ENCODE results near the gene SVIL. TPM values are rescaled to one million over a fixed set of nuclear protein-coding genes. Genes with fewer than 3 reads are reported as not detected.
"Not testable (repeated sequence)": the region's sequence is repeated elsewhere in the genome, so short reads cannot be mapped to it uniquely, and the experiment has no call there.

The SVIL gene
- polyA plus RNA-seq, 1 experiment, result 5.7 TPM

- ChIA-PET POLR2A (no interaction called here), CTCF (interaction anchor here (0.6 to 4.0 kb wide), 9 partner anchors 10 to 802 kb away, joined by 3 to 36 read pairs (median 5); no protein-coding TSS in a partner anchor)
- no peak for DNase-seq (ENCODE audit: low read depth)
- H3K36me3 ChIP-seq (ENCODE audit: control insufficient read depth, insufficient read depth, low read length), result no peaks in the 10 kb centered on the region
- no peaks in the 10 kb centered on the region for H3K27me3 ChIP-seq (ENCODE audit: control insufficient read depth, insufficient read depth, low read length)
- no peak overlapping the region for H3K4me3 ChIP-seq (ENCODE audit: low read depth, low read length)
- TF ChIP-seq, protein P1, sequence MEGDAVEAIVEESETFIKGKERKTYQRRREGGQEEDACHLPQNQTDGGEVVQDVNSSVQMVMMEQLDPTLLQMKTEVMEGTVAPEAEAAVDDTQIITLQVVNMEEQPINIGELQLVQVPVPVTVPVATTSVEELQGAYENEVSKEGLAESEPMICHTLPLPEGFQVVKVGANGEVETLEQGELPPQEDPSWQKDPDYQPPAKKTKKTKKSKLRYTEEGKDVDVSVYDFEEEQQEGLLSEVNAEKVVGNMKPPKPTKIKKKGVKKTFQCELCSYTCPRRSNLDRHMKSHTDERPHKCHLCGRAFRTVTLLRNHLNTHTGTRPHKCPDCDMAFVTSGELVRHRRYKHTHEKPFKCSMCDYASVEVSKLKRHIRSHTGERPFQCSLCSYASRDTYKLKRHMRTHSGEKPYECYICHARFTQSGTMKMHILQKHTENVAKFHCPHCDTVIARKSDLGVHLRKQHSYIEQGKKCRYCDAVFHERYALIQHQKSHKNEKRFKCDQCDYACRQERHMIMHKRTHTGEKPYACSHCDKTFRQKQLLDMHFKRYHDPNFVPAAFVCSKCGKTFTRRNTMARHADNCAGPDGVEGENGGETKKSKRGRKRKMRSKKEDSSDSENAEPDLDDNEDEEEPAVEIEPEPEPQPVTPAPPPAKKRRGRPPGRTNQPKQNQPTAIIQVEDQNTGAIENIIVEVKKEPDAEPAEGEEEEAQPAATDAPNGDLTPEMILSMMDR (IDR thresholded peaks at IDR 0.05; ENCODE audit: insufficient read depth, low read depth, low read length), result no peak
Measured at GRCh38 chr10:29514306-29514705, 120.5 kb downstream of the SVIL start.

- TF ChIP-seq, protein P1 (IDR thresholded peaks at IDR 0.05; ENCODE audit: insufficient read depth, low read depth, low read length), result no peak
- H3K4me3 ChIP-seq (ENCODE audit: low read depth, low read length), result no peak overlapping the region
- ChIA-PET POLR2A (no interaction called here), CTCF (interaction anchor here (0.8 to 4.0 kb wide), 12 partner anchors 9 to 127 kb away, joined by 3 to 36 read pairs (median 4); no protein-coding TSS in a partner anchor)
- no peaks in the 10 kb centered on the region for H3K27me3 ChIP-seq (ENCODE audit: control insufficient read depth, insufficient read depth, low read length)
- no peaks in the 10 kb centered on the region for H3K36me3 ChIP-seq (ENCODE audit: control insufficient read depth, insufficient read depth, low read length)
- DNase-seq (ENCODE audit: low read depth), result no peak
Measured at GRCh38 chr10:29512425-29512974, 122.3 kb downstream of the SVIL start.

GRCh38 chr10:29511806-29512205 lies 123.0 kb downstream of the SVIL start:
- H3K36me3 ChIP-seq (ENCODE audit: control insufficient read depth, insufficient read depth, low read length); DNase-seq (ENCODE audit: low read depth); POLR2A ChIA-PET; H3K27me3 ChIP-seq (ENCODE audit: control insufficient read depth, insufficient read depth, low read length); H3K4me3 ChIP-seq (ENCODE audit: low read depth, low read length): not testable (repeated sequence)
- CTCF ChIA-PET, result interaction anchor here (0.8 to 4.0 kb wide), 8 partner anchors 9 to 126 kb away, joined by 3 to 36 read pairs (median 9); no protein-coding TSS in a partner anchor

DNA sequence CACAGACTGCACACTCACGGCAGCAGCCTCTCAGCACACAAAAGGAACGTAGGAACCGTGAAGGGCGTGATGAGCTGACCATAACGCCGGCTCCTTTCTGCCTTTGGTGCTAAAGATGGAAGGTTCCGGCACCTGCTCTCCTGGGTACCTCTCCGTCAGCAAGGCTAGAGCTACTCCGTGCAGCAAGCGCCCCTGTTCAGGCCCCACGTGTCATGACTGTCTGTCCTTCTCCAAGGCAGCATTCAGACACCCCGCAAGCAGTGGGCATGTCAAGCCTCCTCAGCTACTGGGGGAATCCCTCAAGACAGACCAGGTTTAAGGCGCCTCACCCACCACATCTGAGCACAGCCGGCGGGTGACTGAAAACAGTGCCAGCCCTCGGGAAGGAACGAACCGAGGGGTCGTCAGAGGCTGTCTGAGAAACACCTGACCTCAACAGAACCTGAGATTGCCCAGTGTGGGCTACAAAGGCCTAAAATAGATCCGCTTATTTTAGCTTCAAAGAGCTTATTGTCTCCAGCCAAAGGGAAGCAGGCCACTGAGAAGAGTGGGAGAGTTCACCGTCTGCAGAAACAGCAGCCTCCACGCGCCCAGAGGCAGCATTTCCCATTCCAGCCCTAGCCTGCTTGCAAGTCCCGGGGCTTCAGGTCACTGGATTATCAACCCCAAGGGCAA lies 124.2 kb downstream of the SVIL start:
- H3K27me3 ChIP-seq (ENCODE audit: control insufficient read depth, insufficient read depth, low read length); POLR2A ChIA-PET; H3K4me3 ChIP-seq (ENCODE audit: low read depth, low read length); DNase-seq (ENCODE audit: low read depth); H3K36me3 ChIP-seq (ENCODE audit: control insufficient read depth, insufficient read depth, low read length): not testable (repeated sequence)
- CTCF ChIA-PET, result interaction anchor here (1.1 to 1.6 kb wide), 2 partner anchors 25 to 62 kb away, joined by 3 to 7 read pairs; no protein-coding TSS in a partner anchor

DNA sequence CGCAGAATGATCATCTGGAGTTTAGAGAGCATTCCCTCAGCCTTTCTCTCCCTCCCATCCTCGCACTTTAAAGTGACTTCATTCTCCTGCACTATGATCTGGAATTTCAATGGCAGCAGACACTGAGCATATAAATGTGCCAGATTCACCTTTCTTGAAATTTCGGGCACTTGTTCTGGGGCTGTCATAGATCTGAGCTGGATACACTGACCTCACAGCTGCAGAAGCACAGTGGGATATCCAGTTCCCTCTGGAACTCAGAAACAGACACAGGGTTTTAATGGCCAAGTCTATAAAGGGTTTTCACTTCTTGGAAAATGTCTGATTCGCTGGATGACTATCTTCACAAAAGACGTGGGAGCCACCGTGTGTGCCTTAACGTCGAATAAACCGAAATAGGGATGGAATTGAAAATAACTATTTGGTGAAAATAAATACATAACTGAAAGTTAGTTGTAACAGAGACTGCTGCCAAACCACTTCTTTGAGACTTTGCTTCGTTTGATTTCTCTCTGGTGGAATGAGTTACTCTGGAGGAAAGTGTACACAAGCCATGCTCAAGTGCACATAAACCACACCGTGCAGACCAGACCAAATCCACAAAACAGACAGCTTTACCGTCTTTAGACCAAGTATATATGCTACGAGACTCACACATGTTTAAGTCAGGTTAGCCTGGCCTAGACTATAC lies 126.1 kb downstream of the SVIL start:
- POLR2A ChIA-PET, result no interaction called here
- Histone ChIP-seq H3K36me3 (ENCODE audit: control insufficient read depth, insufficient read depth, low read length) (no peaks in the 10 kb centered on the region), H3K27me3 (ENCODE audit: control insufficient read depth, insufficient read depth, low read length) (no peaks in the 10 kb centered on the region), H3K4me3 (ENCODE audit: low read depth, low read length) (no peak overlapping the region)
- CTCF ChIA-PET, result interaction anchor here (1.0 to 1.6 kb wide), 3 partner anchors 9 to 27 kb away, joined by 3 to 7 read pairs (median 5); no protein-coding TSS in a partner anchor
- DNase-seq (ENCODE audit: low read depth), result no peak
- TF ChIP-seq, protein P1 (IDR thresholded peaks at IDR 0.05; ENCODE audit: insufficient read depth, low read depth, low read length), result no peak

GRCh38 chr10:29507750-29508149 lies 127.0 kb downstream of the SVIL start:
- POLR2A ChIA-PET; H3K27me3 ChIP-seq (ENCODE audit: control insufficient read depth, insufficient read depth, low read length); DNase-seq (ENCODE audit: low read depth); H3K36me3 ChIP-seq (ENCODE audit: control insufficient read depth, insufficient read depth, low read length); H3K4me3 ChIP-seq (ENCODE audit: low read depth, low read length); CTCF ChIA-PET: not testable (repeated sequence)

DNA sequence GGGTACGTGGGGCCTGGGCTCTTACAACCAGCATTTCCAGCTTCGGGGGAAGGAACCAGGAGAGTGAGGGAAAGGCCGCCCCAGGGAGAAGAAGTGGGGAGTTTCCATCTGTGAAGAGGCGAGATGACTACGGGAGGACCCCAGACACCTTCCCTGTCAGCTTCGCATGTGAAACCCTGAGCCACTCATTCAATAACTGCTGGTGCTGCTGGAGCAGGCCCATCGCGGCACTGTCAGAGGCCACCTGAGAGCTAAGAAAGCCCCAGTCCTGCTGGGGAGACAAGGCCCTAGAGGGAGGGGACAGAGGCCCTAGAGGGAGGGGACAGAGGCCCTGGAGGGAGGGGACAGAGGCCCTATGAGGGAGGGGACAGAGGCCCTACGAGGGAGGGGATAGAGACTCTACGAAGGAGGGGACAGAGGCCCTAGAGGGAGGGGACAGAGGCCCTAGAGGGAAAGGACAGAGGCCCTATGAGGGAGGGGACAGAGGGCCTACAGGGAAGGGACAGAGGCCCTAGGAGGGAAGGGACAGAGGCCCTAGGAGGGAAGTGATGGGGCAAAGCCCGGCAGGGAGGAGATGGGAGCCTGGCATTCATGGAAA lies 128.3 kb downstream of the SVIL start:
- H3K36me3 ChIP-seq (ENCODE audit: control insufficient read depth, insufficient read depth, low read length); H3K27me3 ChIP-seq (ENCODE audit: control insufficient read depth, insufficient read depth, low read length); H3K4me3 ChIP-seq (ENCODE audit: low read depth, low read length); DNase-seq (ENCODE audit: low read depth); POLR2A ChIA-PET: not testable (repeated sequence)
- CTCF ChIA-PET, result interaction anchor here (0.7 to 0.8 kb wide), 2 partner anchors 11 to 113 kb away, joined by 3 to 4 read pairs; no protein-coding TSS in a partner anchor

All from BJ (cell line).